HG03045 (cell line): ENCODE data around the gene MED16.

Experiments used
- ATAC-seq: cut with Tn5 transposase; IDR thresholded peaks from one replicate; pipeline ENCODE4 v1.9.1; 2021; ENCODE audit warnings: mild to moderate bottlenecking, moderate library complexity; ENCODE audit not compliant: unreplicated experiment

Gene MED16

GRCh38 chr19:928471-929202 lies 35.6 kb upstream of the MED16 start:
- ATAC-seq = no peak

DNA sequence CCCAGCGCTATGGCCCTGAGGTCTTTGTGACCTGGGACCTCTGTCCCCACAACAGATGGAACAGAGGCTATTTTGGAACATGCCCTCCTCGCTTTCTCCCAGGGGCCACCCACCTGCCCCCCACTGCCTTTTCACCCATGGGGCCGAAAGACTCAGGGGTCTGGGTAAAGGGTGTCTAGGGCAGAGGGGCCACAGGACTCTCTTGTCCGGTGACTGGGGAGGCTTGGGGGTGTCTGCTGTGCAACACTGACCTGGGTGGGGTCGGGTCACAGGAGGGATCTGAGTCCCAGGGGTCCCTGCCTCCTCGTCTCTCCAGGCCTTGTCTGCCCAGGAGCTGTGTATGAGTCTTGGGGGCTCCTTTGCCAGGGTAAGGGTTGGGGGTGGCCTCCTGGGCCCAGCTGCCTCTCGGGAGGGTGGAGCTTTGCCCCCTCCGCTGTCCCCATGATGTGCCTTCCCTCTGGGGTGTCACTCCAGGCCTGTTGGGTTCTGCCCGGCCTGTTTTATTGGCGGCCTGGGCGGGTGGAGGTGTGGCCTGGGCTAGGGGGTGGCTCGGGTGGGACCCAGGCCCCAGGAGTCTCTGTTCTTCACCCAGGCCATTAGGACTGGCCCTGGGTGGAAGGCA lies 34.9 kb upstream of the MED16 start:
- ATAC-seq = no peak

- ATAC-seq = no peak
Measured at GRCh38 chr19:927351-927779, 34.4 kb upstream of the MED16 start.

DNA sequence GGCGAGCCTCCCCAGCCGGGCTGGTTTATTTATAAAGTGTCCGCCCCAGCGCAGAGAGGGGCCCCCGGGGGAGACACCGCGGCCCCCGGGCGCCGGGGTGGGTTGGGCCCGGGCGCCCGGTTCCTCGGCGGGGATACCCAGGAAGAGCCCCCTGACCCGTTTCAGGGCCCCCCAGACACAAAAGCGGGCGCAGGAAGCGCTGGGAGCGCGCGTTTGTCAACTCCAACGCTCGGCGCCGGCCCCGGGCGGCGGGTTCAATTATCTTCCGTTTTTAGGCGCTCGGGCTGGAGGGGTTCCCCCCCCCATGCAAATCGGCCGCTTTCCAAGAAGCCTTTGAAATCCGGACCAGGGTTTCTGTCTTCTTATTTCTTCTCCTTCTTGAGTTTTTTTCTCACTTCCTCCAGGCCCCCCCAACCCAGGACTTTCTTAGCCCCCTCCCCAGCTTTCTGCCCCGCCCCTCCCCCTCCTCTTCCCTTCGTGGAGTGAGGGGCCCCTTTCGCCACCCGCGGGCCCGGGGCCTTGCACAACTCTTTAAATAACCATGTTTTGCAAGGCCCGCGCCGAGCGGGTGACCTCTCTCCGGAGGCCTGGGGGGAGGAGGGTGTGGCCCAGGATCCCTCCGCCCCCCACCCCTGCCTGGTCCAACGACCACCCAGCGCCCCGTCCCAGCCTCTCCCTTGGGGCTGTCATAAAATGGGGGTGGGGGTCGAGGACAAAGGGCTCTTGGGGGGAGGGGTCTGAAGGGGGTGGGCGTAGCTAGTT lies 33.8 kb upstream of the MED16 start:
- ATAC-seq = no peak

GRCh38 chr19:926323-926588 lies 33.3 kb upstream of the MED16 start:
- ATAC-seq = no peak

DNA sequence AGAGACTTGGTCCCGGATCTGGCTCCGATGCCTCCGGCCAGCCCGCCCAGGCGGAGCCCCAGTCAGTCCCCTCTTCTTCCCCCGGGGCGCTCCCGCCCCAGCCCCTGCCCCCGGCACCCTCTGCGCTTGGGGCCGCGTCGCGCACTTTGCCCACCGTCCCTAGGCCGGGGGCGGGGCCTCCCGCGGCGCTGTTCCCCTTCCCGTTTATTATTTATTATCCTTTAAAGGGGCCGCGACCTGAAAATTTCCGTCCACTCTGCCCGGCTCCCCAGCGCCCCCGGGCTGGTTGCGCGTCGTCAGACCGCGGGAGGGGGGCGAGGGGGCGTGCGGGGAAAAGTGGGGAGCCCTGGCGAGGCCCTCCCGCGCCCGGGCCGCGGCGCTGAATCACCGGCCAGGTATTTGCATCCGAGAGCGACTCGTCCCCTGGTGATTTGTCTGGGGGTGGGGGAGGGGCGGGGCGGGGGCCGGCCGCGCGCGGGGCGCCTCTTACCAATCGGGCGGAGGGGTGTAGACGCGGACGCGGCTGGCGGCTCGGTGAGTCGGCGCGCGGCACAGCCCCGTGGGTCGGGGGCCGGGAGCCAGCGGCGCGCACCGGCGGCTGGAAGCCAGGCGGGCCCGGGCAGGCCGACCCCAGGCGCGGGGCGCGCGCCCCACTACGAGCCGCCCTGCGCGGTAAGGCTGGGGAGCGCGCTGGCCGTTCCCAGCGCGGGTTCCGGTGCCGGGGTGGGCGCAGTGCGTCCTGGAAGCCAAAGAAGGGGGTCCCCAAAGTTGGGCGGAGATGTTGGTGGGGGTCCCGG lies 32.7 kb upstream of the MED16 start, which contains the start of gene ARID3A:
TSS of gene ARID3A (plus strand) at position 510 of the 797 bp plus-strand sequence. CDS start 3,494 bp downstream, outside the sequence.
- peak; percentile 44 for ATAC-seq

DNA sequence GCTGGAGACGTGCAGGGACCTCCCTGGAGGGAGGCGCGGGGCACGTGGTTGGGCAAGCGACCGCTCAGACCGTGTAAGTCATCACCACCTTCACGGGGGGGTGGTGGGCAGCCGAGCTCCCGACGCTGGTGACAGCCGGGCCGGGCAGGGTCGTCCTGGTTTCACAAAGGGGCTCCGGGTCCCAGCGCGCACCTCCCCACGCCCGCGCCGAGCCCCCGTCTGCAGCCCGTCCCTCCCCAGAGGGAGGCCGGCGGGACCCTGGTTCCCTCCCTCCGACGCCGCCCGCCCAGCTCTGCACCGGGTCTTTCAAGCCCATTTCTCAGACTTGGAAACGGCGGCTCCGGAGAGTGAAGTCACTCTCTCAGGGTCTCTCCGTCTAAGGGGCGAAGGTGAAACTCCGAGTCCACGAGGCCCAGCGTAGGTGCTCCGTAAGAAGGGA lies 32.1 kb upstream of the MED16 start:
- peak; percentile 14 for ATAC-seq

DNA sequence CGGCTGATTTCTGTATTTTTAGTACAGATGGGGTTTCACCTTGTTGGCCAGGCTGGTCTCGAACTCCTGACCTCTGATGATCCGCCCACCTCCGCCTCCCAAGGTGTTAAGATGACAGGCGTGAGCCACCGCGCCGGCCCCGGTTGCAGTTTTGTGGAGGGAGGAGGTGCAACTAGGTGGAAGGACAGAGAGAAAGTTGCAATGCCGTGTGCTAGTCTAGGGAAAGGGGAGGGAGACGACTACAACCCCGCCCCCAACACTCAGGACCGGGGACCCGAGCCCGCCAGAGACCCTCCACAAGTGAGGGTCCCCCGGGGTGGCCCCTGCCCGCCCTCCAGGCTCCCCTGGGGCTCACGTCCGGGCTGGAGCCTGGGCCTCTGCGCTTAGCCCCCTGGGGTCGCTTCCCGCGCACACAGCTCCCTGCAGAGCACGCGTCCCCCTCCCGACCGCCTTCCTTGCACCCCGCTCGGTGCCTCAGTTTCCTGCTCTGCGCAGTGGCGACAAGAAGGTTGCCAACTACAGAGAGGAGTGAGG lies 31.6 kb upstream of the MED16 start:
- no peak for ATAC-seq

DNA sequence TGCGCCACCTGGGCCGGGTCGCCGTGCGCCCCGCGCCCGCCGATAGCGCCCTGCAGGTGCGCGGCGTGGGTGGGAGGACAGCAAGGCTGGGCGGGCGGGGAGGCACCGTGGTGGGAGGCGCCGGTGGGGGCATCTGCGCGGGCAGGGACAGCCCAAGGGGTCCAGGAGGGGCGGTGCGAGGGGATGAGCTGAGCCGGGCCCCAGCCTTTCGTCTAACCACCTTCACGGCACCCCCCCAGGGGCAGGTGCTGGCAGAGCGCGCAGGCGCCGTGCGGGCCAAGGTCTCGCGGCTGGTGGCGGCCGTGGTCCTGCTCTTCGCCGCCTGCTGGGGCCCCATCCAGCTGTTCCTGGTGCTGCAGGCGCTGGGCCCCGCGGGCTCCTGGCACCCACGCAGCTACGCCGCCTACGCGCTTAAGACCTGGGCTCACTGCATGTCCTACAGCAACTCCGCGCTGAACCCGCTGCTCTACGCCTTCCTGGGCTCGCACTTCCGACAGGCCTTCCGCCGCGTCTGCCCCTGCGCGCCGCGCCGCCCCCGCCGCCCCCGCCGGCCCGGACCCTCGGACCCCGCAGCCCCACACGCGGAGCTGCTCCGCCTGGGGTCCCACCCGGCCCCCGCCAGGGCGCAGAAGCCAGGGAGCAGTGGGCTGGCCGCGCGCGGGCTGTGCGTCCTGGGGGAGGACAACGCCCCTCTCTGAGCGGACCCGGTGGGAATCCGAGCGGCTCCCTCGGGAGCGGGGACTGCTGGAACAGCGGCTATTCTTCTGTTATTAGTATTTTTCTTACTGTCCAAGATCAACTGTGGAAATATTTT lies 27.3 kb upstream of the MED16 start:
- ATAC-seq = no peak

DNA sequence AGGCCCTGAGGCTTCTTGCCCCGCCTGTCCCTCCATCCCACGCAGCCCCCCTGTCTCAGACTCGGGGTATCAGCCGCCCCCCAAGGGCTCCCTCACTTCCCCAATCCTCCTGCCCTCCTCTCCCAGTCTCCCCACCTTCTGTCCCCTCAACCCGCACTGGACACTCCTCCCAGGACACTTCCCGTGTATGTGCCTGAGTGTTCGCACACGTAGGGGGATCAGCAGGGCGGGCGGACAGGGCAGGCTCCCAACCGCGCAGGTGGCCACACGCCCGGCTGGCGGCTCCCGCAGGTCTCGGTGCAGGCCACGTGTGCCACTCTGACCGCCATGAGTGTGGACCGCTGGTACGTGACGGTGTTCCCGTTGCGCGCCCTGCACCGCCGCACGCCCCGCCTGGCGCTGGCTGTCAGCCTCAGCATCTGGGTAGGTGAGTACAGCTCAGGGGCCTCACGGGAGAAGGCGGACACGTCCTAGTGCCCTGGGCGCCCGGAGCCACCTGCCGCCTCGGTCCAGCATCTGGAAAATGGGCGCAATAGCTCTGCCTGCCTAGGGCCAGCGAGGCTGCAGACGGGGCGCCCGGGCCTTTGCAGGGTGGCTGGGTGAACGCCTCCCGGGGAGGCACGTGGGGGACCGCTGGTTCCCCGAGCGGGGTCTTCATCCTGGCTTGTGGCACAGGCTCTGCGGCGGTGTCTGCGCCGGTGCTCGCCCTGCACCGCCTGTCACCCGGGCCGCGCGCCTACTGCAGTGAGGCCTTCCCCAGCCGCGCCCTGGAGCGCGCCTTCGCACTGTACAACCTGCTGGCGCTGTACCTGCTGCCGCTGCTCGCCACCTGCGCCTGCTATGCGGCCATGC lies 26.4 kb upstream of the MED16 start:
- no peak for ATAC-seq

DNA sequence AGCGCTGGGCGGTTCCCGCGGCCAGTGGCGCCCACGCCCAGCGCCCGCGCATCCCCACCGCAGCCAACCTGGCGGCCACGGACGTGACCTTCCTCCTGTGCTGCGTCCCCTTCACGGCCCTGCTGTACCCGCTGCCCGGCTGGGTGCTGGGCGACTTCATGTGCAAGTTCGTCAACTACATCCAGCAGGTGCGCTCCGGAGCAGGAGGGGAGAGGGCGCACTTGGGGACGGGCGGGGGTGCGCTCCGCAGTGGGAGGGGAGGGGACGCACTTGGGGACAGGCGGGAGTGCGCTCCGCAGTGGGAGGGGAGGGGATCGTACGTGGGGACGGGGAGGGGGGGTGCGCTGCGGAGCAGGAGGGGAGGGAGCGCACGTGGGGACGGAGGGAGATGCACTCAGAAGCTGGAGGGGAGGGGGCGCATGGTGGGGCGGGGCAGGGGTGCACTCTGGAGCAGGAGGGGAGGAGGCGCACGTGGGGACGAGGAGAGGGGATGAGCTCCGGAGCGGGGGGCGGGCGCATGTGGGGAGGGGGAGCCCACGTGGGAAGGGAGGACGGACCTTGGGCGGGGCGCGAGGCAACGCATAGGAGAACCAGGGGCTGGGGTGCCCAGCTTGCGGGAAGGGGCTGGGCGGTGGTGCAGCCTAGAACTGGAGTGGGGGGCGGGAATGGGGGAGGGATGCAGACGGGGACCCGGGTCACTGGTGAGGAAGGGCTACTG lies 25.7 kb upstream of the MED16 start:
- no peak for ATAC-seq

- ATAC-seq = no peak
Measured at GRCh38 chr19:918152-918437, 25.1 kb upstream of the MED16 start.

DNA sequence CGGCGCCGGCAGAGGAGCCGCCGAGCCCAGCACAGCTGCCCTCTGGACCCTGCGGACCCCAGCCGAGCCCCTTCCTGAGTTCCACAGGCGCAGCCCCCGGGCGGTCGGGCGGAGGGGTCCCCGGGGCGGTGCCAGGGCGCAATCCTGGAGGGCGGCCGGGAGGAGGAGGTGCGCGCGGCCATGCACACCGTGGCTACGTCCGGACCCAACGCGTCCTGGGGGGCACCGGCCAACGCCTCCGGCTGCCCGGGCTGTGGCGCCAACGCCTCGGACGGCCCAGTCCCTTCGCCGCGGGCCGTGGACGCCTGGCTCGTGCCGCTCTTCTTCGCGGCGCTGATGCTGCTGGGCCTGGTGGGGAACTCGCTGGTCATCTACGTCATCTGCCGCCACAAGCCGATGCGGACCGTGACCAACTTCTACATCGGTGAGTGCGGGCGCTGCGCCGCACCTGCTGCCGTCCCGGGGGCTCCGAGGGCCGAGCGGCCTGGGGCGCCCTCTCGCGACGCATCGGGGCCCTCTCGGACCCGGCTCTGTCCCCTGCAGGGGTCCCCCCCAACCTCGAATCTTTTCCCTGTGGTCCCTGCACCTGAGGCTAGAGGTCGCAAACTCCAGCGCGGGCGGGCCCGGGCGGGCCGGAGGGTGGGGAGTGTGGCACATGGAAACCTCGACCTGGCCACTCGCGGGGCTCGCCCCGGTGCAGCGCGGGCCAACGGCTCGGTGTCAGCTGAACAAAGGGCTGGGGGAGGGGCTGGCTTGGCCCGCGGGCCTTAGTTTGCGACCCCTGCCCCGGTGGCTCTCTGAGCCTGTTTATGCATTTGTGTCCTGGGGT lies 24.6 kb upstream of the MED16 start, which contains the start of gene KISS1R:
TSS of gene KISS1R (plus strand) at position 11 of the 829 bp plus-strand sequence. CDS start at position 181, 170 bp downstream.
- ATAC-seq = no peak

DNA sequence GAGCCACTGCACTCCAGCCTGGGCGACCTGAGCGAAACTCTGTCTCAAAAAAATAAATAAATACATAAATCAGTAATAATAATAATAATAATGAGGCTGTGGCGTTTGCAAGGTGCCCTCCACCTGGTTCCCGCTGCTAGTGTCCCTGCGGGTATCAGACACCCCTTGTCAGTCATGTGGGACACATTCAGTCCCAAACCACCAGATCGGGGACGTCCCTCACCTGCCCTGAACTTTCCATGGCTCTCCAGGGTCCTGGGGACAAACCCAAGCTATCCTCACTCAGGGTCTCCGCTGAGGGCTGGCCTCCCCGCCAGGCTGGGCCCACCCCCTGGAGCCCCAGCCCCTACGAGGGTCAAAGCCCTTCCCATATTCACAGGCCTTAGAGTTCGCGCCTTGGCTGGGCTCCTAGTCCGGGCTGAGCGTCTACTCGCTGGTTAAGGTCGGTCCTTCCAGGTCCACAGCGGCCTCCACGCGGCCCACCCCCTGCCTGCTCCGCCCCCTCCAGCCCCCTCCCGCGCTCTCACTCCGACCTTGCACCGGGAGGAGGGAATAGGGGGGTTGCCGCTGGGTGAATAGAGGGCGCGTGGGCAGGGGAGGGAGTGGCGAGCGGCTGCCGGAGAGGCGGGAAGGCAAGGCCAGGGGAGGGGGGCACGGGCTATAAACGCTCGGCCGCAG lies 23.8 kb upstream of the MED16 start:
- ATAC-seq = no peak

GRCh38 chr19:913080-913748 lies 20.2 kb upstream of the MED16 start, which contains the start of gene R3HDM4:
Gene R3HDM4, minus strand, starts transcription at chr19:913219. Its CDS starts 62 bp downstream, at chr19:913157.
- peak; percentile 55 for ATAC-seq
